Measurements from ENCODE around the gene CABP2. TPM values are rescaled to one million over a fixed set of nuclear protein-coding genes. Genes with fewer than 3 reads are reported as not detected.

The CABP2 gene
- total and polyA plus RNA-seq, 4 donors: 0.22 TPM; not detected in 3

DNA sequence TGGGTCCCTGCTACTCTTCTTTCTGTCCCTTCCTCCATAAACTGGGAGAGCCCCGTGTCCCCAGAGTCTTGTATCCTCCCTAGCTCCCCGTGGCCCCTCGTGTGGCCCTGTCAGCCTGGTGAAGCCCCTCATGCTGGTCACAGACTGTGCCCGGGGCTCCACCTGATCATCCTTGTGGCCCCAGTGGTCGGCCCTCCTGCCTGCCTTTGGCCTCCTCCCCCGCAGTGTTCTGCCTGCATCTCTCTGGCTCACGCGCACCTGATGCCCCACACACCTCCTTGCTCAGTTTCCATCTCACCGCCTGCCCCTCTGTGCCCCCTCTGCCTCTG is 1.2 kb upstream of the CABP2 start:
- 86% methylated on average over 9 of the region's 9 CpGs for whole genome bisulfite sequencing (ENCODE audit: insufficient coverage)
- DNase-seq (ENCODE audit: low read depth in 4 of 6, low spot score in 6 of 6): no peak
- Histone ChIP-seq H3K9me3 (ENCODE audit: control insufficient read depth, insufficient read depth, low read length) (no peaks in the 10 kb centered on the region), H3K4me3 (ENCODE audit: low read depth, low read length) (no peak overlapping the region), H3K36me3 (ENCODE audit: control insufficient read depth, insufficient read depth, low read length) (no peaks in the 10 kb centered on the region), H3K4me1 (ENCODE audit: control insufficient read depth, insufficient read depth, low read length) (peaks cover 7% of the 10 kb centered on the region), H3K27ac (ENCODE audit: low read depth, low read length) (no peak overlapping the region), H3K27me3 (ENCODE audit: control insufficient read depth, insufficient read depth, low read length) (no peaks in the 10 kb centered on the region)

- no peak for DNase-seq (ENCODE audit: low read depth in 4 of 6, low spot score in 6 of 6)
- Histone ChIP-seq H3K27ac (ENCODE audit: low read depth, low read length) (no peak overlapping the region), H3K4me1 (ENCODE audit: control insufficient read depth, insufficient read depth, low read length) (peaks cover 7% of the 10 kb centered on the region), H3K4me3 (ENCODE audit: low read depth, low read length) (no peak overlapping the region), H3K27me3 (ENCODE audit: control insufficient read depth, insufficient read depth, low read length) (no peaks in the 10 kb centered on the region), H3K36me3 (ENCODE audit: control insufficient read depth, insufficient read depth, low read length) (no peaks in the 10 kb centered on the region), H3K9me3 (ENCODE audit: control insufficient read depth, insufficient read depth, low read length) (no peaks in the 10 kb centered on the region)
- 84% methylated on average over 23 of the region's 25 CpGs for WGBS (ENCODE audit: insufficient coverage)
Observed at GRCh38 chr11:67523556-67524479, 572 bp upstream of the CABP2 start.

DNA sequence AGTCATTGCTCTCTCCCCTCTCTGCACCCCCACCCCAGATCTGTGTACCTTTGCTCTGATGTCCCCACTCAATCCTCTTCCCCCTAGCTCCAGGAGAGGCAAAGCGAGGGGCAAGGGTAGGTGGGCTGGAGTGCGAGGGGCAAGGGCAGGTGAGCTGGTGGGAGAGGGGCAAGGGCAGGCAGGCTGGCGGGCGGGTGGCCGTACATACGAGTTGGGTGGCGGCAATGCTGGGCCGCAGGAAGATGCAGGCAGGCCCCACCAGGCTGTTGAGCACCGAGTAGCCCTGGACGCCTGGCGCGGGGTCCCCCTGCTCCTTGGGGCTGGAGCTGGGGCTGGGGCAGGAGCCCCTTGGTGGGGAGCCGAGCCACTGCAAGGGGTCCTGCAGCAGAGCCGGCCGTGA is 908 bp downstream of the CABP2 start:
- no peaks in the 10 kb centered on the region for H3K9me3 ChIP-seq (ENCODE audit: control insufficient read depth, insufficient read depth, low read length)
- H3K27ac ChIP-seq (ENCODE audit: low read depth, low read length): no peak overlapping the region
- H3K36me3 ChIP-seq (ENCODE audit: control insufficient read depth, insufficient read depth, low read length): no peaks in the 10 kb centered on the region
- WGBS (ENCODE audit: insufficient coverage): 90% methylated on average over 13 of the region's 15 CpGs
- no peaks in the 10 kb centered on the region for H3K27me3 ChIP-seq (ENCODE audit: control insufficient read depth, insufficient read depth, low read length)
- DNase-seq (ENCODE audit: low read depth in 4 of 6, low spot score in 6 of 6): no peak
- no peak overlapping the region for H3K4me3 ChIP-seq (ENCODE audit: low read depth, low read length)
- peaks cover 7% of the 10 kb centered on the region for H3K4me1 ChIP-seq (ENCODE audit: control insufficient read depth, insufficient read depth, low read length)

DNA sequence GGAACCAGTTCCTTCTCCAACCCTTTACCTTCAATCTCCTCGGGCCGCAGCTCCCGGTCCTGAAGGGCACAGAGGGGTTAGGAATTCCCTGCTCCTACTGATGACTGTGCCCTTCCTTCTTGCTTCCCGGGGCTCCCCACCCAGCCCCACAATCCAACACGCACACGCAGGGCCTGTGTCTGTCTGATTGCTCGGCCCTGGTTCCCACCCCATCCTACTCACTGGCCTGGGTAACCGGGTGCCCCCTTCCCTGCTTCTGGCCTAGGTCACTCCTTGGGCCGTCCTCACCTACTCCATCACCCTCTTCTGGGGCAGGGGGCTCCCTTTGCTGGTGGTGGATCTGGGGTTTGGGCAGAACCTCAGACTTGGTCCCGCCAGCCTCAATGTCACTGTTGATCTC is 1.3 kb downstream of the CABP2 start:
- 86% methylated on average over 6 of the region's 10 CpGs for WGBS (ENCODE audit: insufficient coverage)
- no peak for DNase-seq (ENCODE audit: low read depth in 4 of 6, low spot score in 6 of 6)
- no peak overlapping the region for H3K4me3 ChIP-seq (ENCODE audit: low read depth, low read length)

GRCh38 chr11:67520856-67521824 is 2.1 kb downstream of the CABP2 start:
- no peak for DNase-seq (ENCODE audit: low read depth in 4 of 6, low spot score in 6 of 6)
- H3K9me3 ChIP-seq (ENCODE audit: control insufficient read depth, insufficient read depth, low read length): no peaks in the 10 kb centered on the region
- 83% methylated on average over 16 of the region's 16 CpGs for WGBS (ENCODE audit: insufficient coverage)
- H3K27ac ChIP-seq (ENCODE audit: low read depth, low read length): no peak overlapping the region
- no peak overlapping the region for H3K4me3 ChIP-seq (ENCODE audit: low read depth, low read length)
- no peaks in the 10 kb centered on the region for H3K36me3 ChIP-seq (ENCODE audit: control insufficient read depth, insufficient read depth, low read length)
- peaks cover 7% of the 10 kb centered on the region for H3K4me1 ChIP-seq (ENCODE audit: control insufficient read depth, insufficient read depth, low read length)
- H3K27me3 ChIP-seq (ENCODE audit: control insufficient read depth, insufficient read depth, low read length): no peaks in the 10 kb centered on the region

More for the DNA sequence above, 1.3 kb downstream of the CABP2 start:
- Histone ChIP-seq H3K9me3 (ENCODE audit: control insufficient read depth, insufficient read depth, low read length) (no peaks in the 10 kb centered on the region), H3K4me1 (ENCODE audit: control insufficient read depth, insufficient read depth, low read length) (peaks cover 7% of the 10 kb centered on the region), H3K36me3 (ENCODE audit: control insufficient read depth, insufficient read depth, low read length) (no peaks in the 10 kb centered on the region), H3K27ac (ENCODE audit: low read depth, low read length) (no peak overlapping the region), H3K27me3 (ENCODE audit: control insufficient read depth, insufficient read depth, low read length) (no peaks in the 10 kb centered on the region)

DNA sequence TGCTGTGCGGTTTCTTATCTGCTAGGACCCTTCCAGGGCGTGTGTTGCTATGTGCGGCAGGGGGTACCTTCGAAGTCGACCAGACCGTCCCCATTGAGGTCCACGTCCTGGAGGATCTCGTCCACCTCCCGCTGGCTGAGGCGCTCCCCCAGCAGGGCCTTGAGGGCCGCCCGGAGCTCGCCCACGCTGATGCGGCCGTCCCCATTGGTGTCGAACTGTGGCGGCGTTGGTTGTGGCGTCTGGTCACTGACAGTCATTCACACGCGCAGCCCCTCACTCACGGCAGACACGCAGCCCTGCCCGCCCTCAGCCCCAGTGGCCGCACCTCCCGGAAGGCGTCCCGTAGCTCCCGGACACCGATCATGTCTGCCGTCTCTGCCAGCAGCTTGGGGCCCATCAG is 3.5 kb downstream of the CABP2 start:
- Histone ChIP-seq H3K9me3 (ENCODE audit: control insufficient read depth, insufficient read depth, low read length) (no peaks in the 10 kb centered on the region), H3K27me3 (ENCODE audit: control insufficient read depth, insufficient read depth, low read length) (no peaks in the 10 kb centered on the region), H3K36me3 (ENCODE audit: control insufficient read depth, insufficient read depth, low read length) (no peaks in the 10 kb centered on the region), H3K4me1 (ENCODE audit: control insufficient read depth, insufficient read depth, low read length) (peaks cover 7% of the 10 kb centered on the region), H3K27ac (ENCODE audit: low read depth, low read length) (no peak overlapping the region), H3K4me3 (ENCODE audit: low read depth, low read length) (no peak overlapping the region)
- no peak for DNase-seq (ENCODE audit: low read depth in 4 of 6, low spot score in 6 of 6)
- 87% methylated on average over 32 of the region's 32 CpGs for WGBS (ENCODE audit: insufficient coverage)

- no peak for DNase-seq (ENCODE audit: low read depth in 4 of 6, low spot score in 6 of 6)
- WGBS (ENCODE audit: insufficient coverage): 75% methylated on average over 10 of the region's 10 CpGs
Observed at GRCh38 chr11:67517784-67518552, 5.3 kb downstream of the CABP2 start.

GRCh38 chr11:67516806-67517205 is 6.4 kb downstream of the CABP2 start:
- Histone ChIP-seq H3K27me3 (ENCODE audit: control insufficient read depth, insufficient read depth, low read length) (peaks cover 8% of the 10 kb centered on the region), H3K9me3 (ENCODE audit: control insufficient read depth, insufficient read depth, low read length) (no peaks in the 10 kb centered on the region), H3K36me3 (ENCODE audit: control insufficient read depth, insufficient read depth, low read length) (no peaks in the 10 kb centered on the region), H3K4me1 (ENCODE audit: control insufficient read depth, insufficient read depth, low read length) (no peaks in the 10 kb centered on the region), H3K4me3 (ENCODE audit: low read depth, low read length) (no peak overlapping the region), H3K27ac (ENCODE audit: low read depth, low read length) (no peak overlapping the region)
- WGBS (ENCODE audit: insufficient coverage): 93% methylated on average over 9 of the region's 9 CpGs
- no peak for DNase-seq (ENCODE audit: low read depth in 4 of 6, low spot score in 6 of 6)

More at GRCh38 chr11:67517784-67518552, 5.3 kb downstream of the CABP2 start:
- no peak overlapping the region for H3K4me3 ChIP-seq (ENCODE audit: low read depth, low read length)
- H3K9me3 ChIP-seq (ENCODE audit: control insufficient read depth, insufficient read depth, low read length): no peaks in the 10 kb centered on the region
- no peak overlapping the region for H3K27ac ChIP-seq (ENCODE audit: low read depth, low read length)
- no peaks in the 10 kb centered on the region for H3K4me1 ChIP-seq (ENCODE audit: control insufficient read depth, insufficient read depth, low read length)
- no peaks in the 10 kb centered on the region for H3K36me3 ChIP-seq (ENCODE audit: control insufficient read depth, insufficient read depth, low read length)
- H3K27me3 ChIP-seq (ENCODE audit: control insufficient read depth, insufficient read depth, low read length): peaks cover 3% of the 10 kb centered on the region

- no peak overlapping the region for H3K4me3 ChIP-seq (ENCODE audit: low read depth, low read length)
- 100% methylated on average over 1 of the region's 7 CpGs for WGBS (ENCODE audit: insufficient coverage)
- no peaks in the 10 kb centered on the region for H3K9me3 ChIP-seq (ENCODE audit: control insufficient read depth, insufficient read depth, low read length)
- no peak overlapping the region for H3K27ac ChIP-seq (ENCODE audit: low read depth, low read length)
- H3K36me3 ChIP-seq (ENCODE audit: control insufficient read depth, insufficient read depth, low read length): no peaks in the 10 kb centered on the region
- DNase-seq (ENCODE audit: low read depth in 4 of 6, low spot score in 6 of 6): no peak
- peaks cover 4% of the 10 kb centered on the region for H3K4me1 ChIP-seq (ENCODE audit: control insufficient read depth, insufficient read depth, low read length)
- peaks cover 8% of the 10 kb centered on the region for H3K27me3 ChIP-seq (ENCODE audit: control insufficient read depth, insufficient read depth, low read length)
Observed at GRCh38 chr11:67514116-67514515, 9.1 kb downstream of the CABP2 start.

All from spinal cord (tissue), 10 donors.